ENCODE measurements around the gene PER2. TPM values are rescaled to one million over a fixed set of nuclear protein-coding genes. Genes with fewer than 3 reads are reported as not detected.
A peak's percentile ranks its signal among the peaks of the same experiment; 100 is the strongest.

The PER2 gene
- total and polyA plus RNA-seq, 12 donors, result 1.3 to 11.4 (median 4.8) TPM

DNA sequence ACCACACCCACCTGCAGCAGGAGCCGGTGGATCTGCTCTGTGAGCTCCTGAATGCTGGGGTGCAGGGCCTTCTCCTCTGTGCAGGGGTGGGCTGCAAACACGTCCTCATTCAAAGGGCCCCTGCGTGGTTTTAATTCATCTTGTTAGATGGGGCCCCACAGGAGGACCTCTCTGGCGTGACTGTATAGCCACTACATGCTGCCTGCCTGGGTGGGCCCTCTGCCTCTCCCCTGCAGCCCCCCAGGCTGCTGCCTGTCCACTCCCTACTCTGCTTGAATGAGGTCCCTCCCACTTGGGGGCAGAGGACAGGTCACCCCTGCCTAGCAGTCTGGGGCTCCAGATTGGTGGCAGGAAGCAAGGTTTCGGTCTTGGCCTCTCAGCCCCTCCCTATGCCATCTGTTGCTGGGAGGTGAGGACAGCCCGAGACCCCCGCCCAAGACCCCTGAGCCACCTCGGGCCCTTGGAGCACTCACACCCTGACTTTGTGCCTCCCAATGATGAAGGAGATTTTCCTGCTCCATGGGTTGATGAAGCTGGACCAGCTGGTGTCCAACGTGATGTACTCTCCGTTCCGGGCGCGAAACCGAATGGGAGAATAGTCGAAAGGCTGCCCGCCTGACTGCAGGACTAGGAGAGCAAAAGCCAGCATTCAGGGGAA, 26.6 kb downstream of the PER2 start:
- WGBS, 4 donors, result 89 to 96% (median 91%) methylated on average over 10 to 16 of the region's 16 CpGs
- Histone ChIP-seq H3K27me3 (no peaks in the 10 kb centered on the region), H3K36me3 (replicated peaks in 1 of 2) (peaks cover 0 to 19% of the 10 kb centered on the region in 2 donors), H3K27ac (no peak overlapping the region), H3K4me3 (no peak overlapping the region), H3K4me1 (replicated peaks in 1 of 2) (peaks cover 0 to 12% of the 10 kb centered on the region in 2 donors), H3K9me3 (replicated peaks in 1 of 3) (no peaks in the 10 kb centered on the region)
- intact Hi-C loops (cut with DNase I), result loop anchor here in 1 of 2 donors (5.0 kb wide), 1 partner anchor 405 kb away; the partner anchor contains the start of gene RAMP1
- DNase-seq, result no peak
- no peak for TF ChIP-seq POLR2A (IDR thresholded peaks at IDR 0.05)
- TF ChIP-seq, protein P1, sequence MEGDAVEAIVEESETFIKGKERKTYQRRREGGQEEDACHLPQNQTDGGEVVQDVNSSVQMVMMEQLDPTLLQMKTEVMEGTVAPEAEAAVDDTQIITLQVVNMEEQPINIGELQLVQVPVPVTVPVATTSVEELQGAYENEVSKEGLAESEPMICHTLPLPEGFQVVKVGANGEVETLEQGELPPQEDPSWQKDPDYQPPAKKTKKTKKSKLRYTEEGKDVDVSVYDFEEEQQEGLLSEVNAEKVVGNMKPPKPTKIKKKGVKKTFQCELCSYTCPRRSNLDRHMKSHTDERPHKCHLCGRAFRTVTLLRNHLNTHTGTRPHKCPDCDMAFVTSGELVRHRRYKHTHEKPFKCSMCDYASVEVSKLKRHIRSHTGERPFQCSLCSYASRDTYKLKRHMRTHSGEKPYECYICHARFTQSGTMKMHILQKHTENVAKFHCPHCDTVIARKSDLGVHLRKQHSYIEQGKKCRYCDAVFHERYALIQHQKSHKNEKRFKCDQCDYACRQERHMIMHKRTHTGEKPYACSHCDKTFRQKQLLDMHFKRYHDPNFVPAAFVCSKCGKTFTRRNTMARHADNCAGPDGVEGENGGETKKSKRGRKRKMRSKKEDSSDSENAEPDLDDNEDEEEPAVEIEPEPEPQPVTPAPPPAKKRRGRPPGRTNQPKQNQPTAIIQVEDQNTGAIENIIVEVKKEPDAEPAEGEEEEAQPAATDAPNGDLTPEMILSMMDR (IDR thresholded peaks at IDR 0.05), result no peak

DNA sequence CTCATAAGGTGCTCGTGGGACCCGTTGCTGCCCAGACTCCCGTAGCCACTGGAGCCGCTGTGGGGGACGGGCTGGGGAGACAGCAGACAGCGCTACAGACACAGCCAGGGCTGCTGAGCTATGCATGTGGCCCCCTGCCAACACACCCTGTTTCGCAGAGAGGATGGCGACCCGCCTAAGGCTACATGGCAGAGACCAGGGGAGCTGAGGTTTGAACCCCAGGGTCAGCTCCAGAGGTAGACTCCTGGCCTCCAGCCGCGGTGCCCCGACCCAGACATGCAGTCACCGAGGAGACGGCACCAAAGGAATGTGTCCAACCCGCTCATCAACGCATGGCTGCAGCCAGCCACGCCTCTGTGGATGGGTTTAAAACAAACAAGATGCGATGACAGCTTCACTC, 27.5 kb downstream of the PER2 start:
- peaks cover 0 to 21% of the 10 kb centered on the region in 2 donors for H3K36me3 ChIP-seq (replicated peaks in 1 of 2)
- 71 to 76% (median 72%) methylated on average over 5 to 18 of the region's 18 CpGs for WGBS, 4 donors
- intact Hi-C loops (cut with DNase I), result loop anchor here in 1 of 2 donors (5.0 kb wide), 1 partner anchor 404 kb away; the partner anchor contains the start of gene RAMP1
- H3K4me1 ChIP-seq (replicated peaks in 1 of 2), result peaks cover 0 to 12% of the 10 kb centered on the region in 2 donors
- H3K27me3 ChIP-seq, result no peaks in the 10 kb centered on the region
- TF ChIP-seq, protein P1 (IDR thresholded peaks at IDR 0.05), result no peak
- TF ChIP-seq POLR2A (IDR thresholded peaks at IDR 0.05), result no peak
- DNase-seq, result peak in 1 of 7 donors; percentile 31
- H3K27ac ChIP-seq, result no peak overlapping the region
- no peak overlapping the region for H3K4me3 ChIP-seq
- no peaks in the 10 kb centered on the region for H3K9me3 ChIP-seq (replicated peaks in 1 of 3)

DNA sequence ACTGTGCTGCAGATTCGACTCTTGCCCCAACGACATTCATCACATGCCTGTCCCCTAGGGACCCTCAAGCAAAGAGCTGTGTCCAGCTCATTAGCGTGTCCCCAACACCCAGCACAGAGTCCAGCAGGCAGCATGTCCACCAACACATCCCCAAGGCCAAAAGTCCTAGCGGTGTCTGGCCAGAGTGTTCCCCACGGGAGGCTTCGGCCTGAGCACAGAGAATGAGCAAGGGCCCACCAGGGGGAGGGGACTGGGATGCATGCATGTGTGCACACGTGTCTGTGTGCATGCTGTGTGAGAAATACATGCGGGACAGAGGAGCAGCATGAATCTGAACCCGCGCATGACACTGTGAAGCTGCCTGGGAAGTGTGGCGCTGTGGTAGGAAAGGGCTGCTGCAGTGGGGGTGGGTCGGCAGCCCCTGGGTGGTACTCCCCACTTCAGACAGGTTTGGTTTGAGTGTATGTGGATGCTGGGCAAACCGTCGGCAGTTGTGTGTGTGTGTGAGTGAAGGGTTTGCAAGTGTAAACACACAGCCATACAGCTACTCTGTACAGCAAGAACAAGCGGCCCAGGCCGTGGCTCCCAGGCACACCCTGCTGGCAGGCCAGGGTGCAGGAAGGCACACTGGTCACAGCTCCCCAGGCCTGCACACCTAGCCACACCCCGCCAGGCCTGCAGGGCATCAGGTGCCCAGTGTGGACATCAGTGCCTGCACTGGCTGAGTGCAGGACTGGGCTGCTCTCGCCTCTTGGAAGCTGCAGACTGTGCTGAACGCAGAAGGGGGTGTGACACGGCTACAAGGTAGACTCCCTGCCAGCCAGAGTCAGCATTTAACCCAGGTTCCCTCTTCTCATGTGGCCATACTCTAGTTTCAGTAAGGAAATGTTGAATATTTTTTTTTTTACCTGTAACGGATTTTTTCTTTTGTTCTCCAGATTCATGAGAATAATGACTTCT, 29.1 kb downstream of the PER2 start:
- no peak overlapping the region for H3K27ac ChIP-seq
- peaks cover 0 to 12% of the 10 kb centered on the region in 2 donors for H3K4me1 ChIP-seq (replicated peaks in 1 of 2)
- intact Hi-C loops (cut with DNase I), result loop anchor here (5.0 to 10.0 kb wide), 2 partner anchors 402 to 405 kb away; partner anchors contain the start of gene RAMP1 (in 2 of the 2)
- H3K9me3 ChIP-seq (replicated peaks in 1 of 3), result no peaks in the 10 kb centered on the region
- no peaks in the 10 kb centered on the region for H3K27me3 ChIP-seq
- H3K36me3 ChIP-seq (replicated peaks in 1 of 2), result peaks cover 0 to 22% of the 10 kb centered on the region in 2 donors
- TF ChIP-seq, protein P1 (IDR thresholded peaks at IDR 0.05), result no peak
- no peak for TF ChIP-seq POLR2A (IDR thresholded peaks at IDR 0.05)
- H3K4me3 ChIP-seq, result no peak overlapping the region
- no peak for DNase-seq
- WGBS, 4 donors, result 83 to 94% (median 89%) methylated on average over 16 to 21 of the region's 21 CpGs
